GM13976 (cell line): ENCODE measurements around the gene PDHX.
A peak's percentile ranks its signal among the peaks of the same experiment; 100 is the strongest.

ENCODE experiments used
- DNase-seq: peaks from one replicate; pipeline ENCODE4 v3.0.0; 2012; ENCODE audit warnings: low spot score
- CTCF ChIP-seq: IDR thresholded peaks from 2 replicates; pipeline ENCODE4 v1.5.1; 2012; ENCODE audit warnings: borderline replicate concordance, mild to moderate bottlenecking; ENCODE audit not compliant: insufficient read depth; ENCODE audit errors: extremely low read depth, missing control alignments, control extremely low read depth
- in situ Hi-C: fragments of 300-500 bp; cut with MboI; formaldehyde crosslinking; loops from one replicate; pipeline ENCODE4 v1.12.0; 2022; ENCODE audit warnings: low sequenced_read_pairs, mixed read lengths, inconsistent platforms; ENCODE audit not compliant: unreplicated experiment

Gene PDHX

GRCh38 chr11:34928960-34929680 is 12.7 kb downstream of the PDHX start:
- no peak for DNase-seq
- no peak for TF ChIP-seq CTCF
- in situ Hi-C loops: no loop called here

GRCh38 chr11:34929794-34930763 is 13.7 kb downstream of the PDHX start:
- TF ChIP-seq CTCF: no peak
- in situ Hi-C loops: loop anchor here (5.0 kb wide), 1 partner anchor 462 kb away; no protein-coding TSS in a partner anchor
- DNase-seq: no peak

GRCh38 chr11:34936945-34937629 is 20.7 kb downstream of the PDHX start:
- in situ Hi-C loops: no loop called here
- no peak for TF ChIP-seq CTCF
- no peak for DNase-seq

- in situ Hi-C loops: no loop called here
- DNase-seq: no peak
Measured at GRCh38 chr11:34938611-34939010, 22.2 kb downstream of the PDHX start.

GRCh38 chr11:34940026-34940677 is 23.7 kb downstream of the PDHX start:
- peak; percentile 23 for DNase-seq
- in situ Hi-C loops: no loop called here
- TF ChIP-seq CTCF: no peak

More at GRCh38 chr11:34938611-34939010, 22.2 kb downstream of the PDHX start:
- no peak for TF ChIP-seq CTCF

GRCh38 chr11:34941688-34942087 is 25.3 kb downstream of the PDHX start:
- no peak for DNase-seq
- no peak for TF ChIP-seq CTCF
- in situ Hi-C loops: no loop called here
